GM12892 (cell line): ENCODE measurements around the gene PAPPA.

Experiments used
- DNase-seq: peaks from one replicate; pipeline ENCODE4 v3.0.0; 2011; ENCODE audit not compliant: insufficient read length
- FAIRE-seq: peaks from 2 replicates; lab custom pipeline; 2011; peaks lifted over from hg19 to GRCh38; lab: Jason Lieb, UNC
- POLR2A ChIP-seq: IDR thresholded peaks from 2 replicates; pipeline ENCODE4 v1.6.1; 2011; ENCODE audit warnings: low read depth, low read length, control low read depth
- POLR2AphosphoS5 ChIP-seq: IDR thresholded peaks from 2 replicates; pipeline ENCODE4 v1.6.1; 2011; ENCODE audit warnings: low read depth, low read length, control low read depth
- TAF1 ChIP-seq: IDR thresholded peaks from 2 replicates; pipeline ENCODE4 v1.6.1; 2011; ENCODE audit warnings: low read depth, mild to moderate bottlenecking, control low read depth, low read length, borderline replicate concordance

The PAPPA gene

DNA sequence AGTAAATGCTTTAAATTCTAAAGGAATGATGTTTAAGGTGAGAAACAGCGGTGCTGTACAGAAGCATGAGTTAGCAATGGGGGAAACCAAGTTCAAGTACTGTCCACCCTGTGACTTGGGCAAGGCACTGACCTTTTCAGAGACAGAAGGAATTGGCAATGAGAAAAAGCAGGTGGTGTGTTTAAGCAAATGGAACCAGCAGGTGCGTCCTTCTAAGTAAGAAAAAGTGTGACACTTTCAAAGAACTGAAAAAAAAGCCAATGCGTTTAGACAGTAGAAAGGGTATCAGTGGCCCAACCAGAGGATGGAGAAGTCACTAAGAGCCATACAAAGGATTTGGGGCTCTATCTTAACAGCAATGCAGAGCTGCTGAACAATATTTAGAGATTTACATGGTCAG, 250.6 kb downstream of the PAPPA start:
- no peak for DNase-seq
- TF ChIP-seq POLR2A: no peak
- no peak for TF ChIP-seq TAF1
- no peak for FAIRE-seq

- TF ChIP-seq POLR2A (no peak), POLR2AphosphoS5 (no peak), TAF1 (no peak)
- DNase-seq (no peak), FAIRE-seq (no peak)
Measured at GRCh38 chr9:116405321-116405720, 251.7 kb downstream of the PAPPA start.

- TF ChIP-seq POLR2A (no peak), POLR2AphosphoS5 (no peak), TAF1 (no peak)
- FAIRE-seq (no peak), DNase-seq (no peak)
Measured at GRCh38 chr9:116406469-116406868, 252.9 kb downstream of the PAPPA start.

DNA sequence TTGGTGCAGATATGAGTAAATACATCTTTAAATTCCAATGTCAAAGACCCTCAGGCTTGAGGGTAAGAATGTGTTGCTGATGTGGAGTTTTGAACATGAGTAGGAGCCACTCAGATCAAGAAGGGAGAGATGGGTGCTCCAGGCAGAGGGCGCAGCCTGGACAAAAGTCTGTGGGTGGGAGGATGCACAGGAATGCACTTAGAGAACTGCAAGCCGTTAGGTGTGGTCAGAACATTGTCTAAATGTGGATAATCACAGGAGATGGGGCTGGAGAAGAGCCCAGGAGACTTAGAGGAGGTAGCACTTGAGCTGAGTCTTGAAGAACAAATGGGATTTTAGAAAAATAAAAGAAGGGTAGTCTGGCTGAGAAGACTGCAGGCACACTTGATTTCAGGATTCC, 255.5 kb downstream of the PAPPA start:
- TF ChIP-seq POLR2AphosphoS5: no peak
- TF ChIP-seq TAF1: no peak
- TF ChIP-seq POLR2A: no peak
- DNase-seq (no peak), FAIRE-seq (no peak)

GRCh38 chr9:116409638-116410037, 256.0 kb downstream of the PAPPA start:
- no peak for FAIRE-seq
- TF ChIP-seq POLR2A (no peak), TAF1 (no peak), POLR2AphosphoS5 (no peak)
- no peak for DNase-seq

GRCh38 chr9:116411506-116411905, 257.9 kb downstream of the PAPPA start:
- FAIRE-seq (no peak), DNase-seq (no peak)
- TF ChIP-seq TAF1 (no peak), POLR2AphosphoS5 (no peak)

- TF ChIP-seq TAF1 (no peak), POLR2AphosphoS5 (no peak), POLR2A (no peak)
- FAIRE-seq: no peak
- no peak for DNase-seq
Measured at GRCh38 chr9:116414374-116414773, 260.8 kb downstream of the PAPPA start.

GRCh38 chr9:116416421-116416820, 262.8 kb downstream of the PAPPA start:
- DNase-seq (no peak), FAIRE-seq (no peak)

GRCh38 chr9:116417464-116417863, 263.9 kb downstream of the PAPPA start:
- no peak for TF ChIP-seq TAF1
- TF ChIP-seq POLR2A: no peak
- no peak for TF ChIP-seq POLR2AphosphoS5
- DNase-seq (no peak), FAIRE-seq (no peak)

More at GRCh38 chr9:116416421-116416820, 262.8 kb downstream of the PAPPA start:
- TF ChIP-seq POLR2A: no peak
- TF ChIP-seq POLR2AphosphoS5: no peak
- TF ChIP-seq TAF1: no peak

GRCh38 chr9:116419181-116419580, 265.6 kb downstream of the PAPPA start:
- no peak for FAIRE-seq

DNA sequence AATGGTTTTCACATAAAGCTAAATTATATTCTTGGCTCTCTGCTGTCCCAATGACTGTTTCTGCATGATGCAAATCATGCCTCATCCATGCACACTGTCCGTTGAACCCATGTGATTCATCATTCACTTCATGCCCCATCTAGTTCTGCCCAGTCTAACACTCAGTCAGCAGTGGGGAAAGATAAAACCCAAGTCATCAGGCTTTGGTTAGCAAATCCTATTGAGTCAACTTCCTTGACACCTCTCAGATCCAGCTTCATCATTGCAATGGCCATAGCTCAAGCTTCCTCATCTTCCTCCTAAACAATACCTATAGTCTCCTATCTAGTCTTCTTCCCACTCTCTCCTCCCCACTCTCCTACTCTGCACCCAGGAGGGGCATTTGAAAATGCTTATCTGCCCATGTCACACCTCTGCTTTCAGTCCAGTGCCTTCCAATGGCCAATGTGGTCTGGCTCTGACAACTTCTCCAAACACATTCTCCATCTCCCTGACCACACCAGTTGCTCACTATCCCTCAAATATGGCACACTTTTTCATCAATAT, 267.5 kb downstream of the PAPPA start:
- FAIRE-seq (no peak), DNase-seq (no peak)
- no peak for TF ChIP-seq POLR2AphosphoS5
- no peak for TF ChIP-seq TAF1
- no peak for TF ChIP-seq POLR2A

More at GRCh38 chr9:116419181-116419580, 265.6 kb downstream of the PAPPA start:
- TF ChIP-seq POLR2A (no peak), TAF1 (no peak), POLR2AphosphoS5 (no peak)
- no peak for DNase-seq

DNA sequence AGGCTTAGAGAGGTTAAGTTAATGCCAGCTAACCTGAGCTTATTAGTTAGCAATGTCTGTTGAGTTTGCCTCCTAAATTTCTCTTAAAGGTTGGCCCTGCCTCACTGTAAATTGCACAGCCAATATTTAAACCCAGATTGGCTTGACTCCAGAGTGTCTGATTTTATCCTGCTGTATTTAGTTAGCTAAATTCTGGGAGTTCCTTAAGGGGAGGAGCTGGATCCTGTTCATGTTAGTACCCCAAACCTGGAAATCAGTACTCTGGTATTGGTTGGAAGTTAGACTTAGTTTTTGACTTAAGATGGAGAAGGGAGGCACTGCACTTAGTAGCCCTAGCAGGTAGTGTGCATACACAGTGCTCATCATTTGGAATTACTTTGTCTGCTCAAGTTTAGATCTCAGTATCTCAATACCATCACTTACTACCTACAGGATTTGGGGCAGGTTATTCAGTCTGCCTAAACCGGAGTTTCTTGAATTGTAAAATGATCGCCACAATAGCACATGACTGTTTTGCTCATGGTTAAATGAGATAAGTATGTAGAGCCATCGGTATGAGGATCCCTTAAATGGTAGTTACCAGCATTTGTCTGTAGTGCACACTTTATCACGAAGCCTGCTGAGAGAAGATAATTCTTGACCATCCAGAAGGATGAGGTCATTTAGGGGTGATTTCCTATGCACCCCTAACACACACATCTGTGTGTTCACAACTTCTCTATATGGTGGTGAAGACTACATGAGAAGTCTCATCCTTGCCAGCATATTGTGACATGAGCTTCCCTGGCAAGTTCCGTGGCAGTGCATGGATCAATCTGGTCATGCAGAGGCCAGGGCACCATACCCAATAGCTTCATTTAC, 268.8 kb downstream of the PAPPA start:
- FAIRE-seq (no peak), DNase-seq (no peak)
- no peak for TF ChIP-seq POLR2AphosphoS5
- no peak for TF ChIP-seq TAF1
- no peak for TF ChIP-seq POLR2A

DNA sequence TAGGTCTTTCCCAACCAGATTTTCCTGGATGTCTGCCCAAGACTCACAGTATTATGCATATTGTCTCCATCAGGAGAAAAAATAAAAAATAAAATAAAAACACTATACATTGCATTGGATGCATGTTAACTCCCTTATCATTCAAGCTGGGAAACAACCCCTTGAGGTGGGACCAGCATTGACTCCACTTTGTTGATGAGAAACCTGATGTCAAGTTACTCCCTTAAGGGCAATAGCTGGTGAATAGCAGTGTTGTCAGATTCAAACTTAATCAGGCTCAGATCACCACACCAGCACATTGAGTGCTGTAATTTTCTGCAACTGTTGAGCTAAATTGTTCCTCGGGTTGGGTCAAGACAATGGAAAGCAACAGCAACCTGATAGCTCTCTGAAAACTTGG, 269.6 kb downstream of the PAPPA start:
- FAIRE-seq (no peak), DNase-seq (no peak)
- TF ChIP-seq TAF1 (no peak), POLR2AphosphoS5 (no peak), POLR2A (no peak)

- DNase-seq (no peak), FAIRE-seq (no peak)
- no peak for TF ChIP-seq POLR2AphosphoS5
- no peak for TF ChIP-seq POLR2A
- no peak for TF ChIP-seq TAF1
Measured at GRCh38 chr9:116425244-116425643, 271.7 kb downstream of the PAPPA start.
